GM23248 (cell line): Measurements from ENCODE around the gene SETD6. TPM values are rescaled to one million over a fixed set of nuclear protein-coding genes. Genes with fewer than 3 reads are reported as not detected.

Experiments used
- DNase-seq: peaks from one replicate; pipeline ENCODE4 v3.0.0-alpha.2; 2015
- H2AFZ ChIP-seq: fragments of 200-600 bp; sonication (generic); 2 replicates; pipeline ENCODE4 v1.6.1; 2016; ENCODE audit warnings: antibody characterized with exemption
- H3F3A ChIP-seq: fragments of 200-600 bp; sonication (generic); 2 replicates; pipeline ENCODE4 v1.6.1; 2016; ENCODE audit warnings: mild to moderate bottlenecking, antibody characterized with exemption, mixed run types; ENCODE audit not compliant: insufficient read depth
- H3K27ac ChIP-seq: fragments of 200-600 bp; sonication (generic); 2 replicates; pipeline ENCODE4 v1.5.1; 2016; ENCODE audit warnings: mild to moderate bottlenecking
- H3K27me3 ChIP-seq: fragments of 200-600 bp; sonication (generic); replicated peaks from 2 replicates; pipeline ENCODE4 v1.6.1; 2016; ENCODE audit warnings: mild to moderate bottlenecking; ENCODE audit not compliant: insufficient read depth
- H3K36me3 ChIP-seq: fragments of 200-600 bp; sonication (generic); 2 replicates; pipeline ENCODE4 v1.6.1; 2016; ENCODE audit warnings: low read depth, mild to moderate bottlenecking
- H3K4me1 ChIP-seq: fragments of 200-600 bp; sonication (generic); 2 replicates; pipeline ENCODE4 v1.6.1; 2016; ENCODE audit warnings: mild to moderate bottlenecking; ENCODE audit not compliant: insufficient read depth
- H3K4me2 ChIP-seq: fragments of 200-600 bp; sonication (generic); one replicate; pipeline ENCODE4 v1.6.1; 2016; ENCODE audit warnings: mild to moderate bottlenecking; ENCODE audit not compliant: unreplicated experiment
- H3K4me3 ChIP-seq: fragments of 200-600 bp; sonication (generic); 2 replicates; pipeline ENCODE4 v1.5.1; 2016; ENCODE audit warnings: mild to moderate bottlenecking
- H3K79me2 ChIP-seq: fragments of 200-600 bp; sonication (generic); 2 replicates; pipeline ENCODE4 v1.6.1; 2016; ENCODE audit warnings: mild to moderate bottlenecking; ENCODE audit not compliant: insufficient read depth
- H3K9ac ChIP-seq: fragments of 200-600 bp; sonication (generic); 2 replicates; pipeline ENCODE4 v1.6.1; 2016; ENCODE audit warnings: mild to moderate bottlenecking
- H3K9me2 ChIP-seq: fragments of 200-600 bp; sonication (generic); 2 replicates; pipeline ENCODE4 v1.6.1; 2016; ENCODE audit warnings: mixed run types, mild to moderate bottlenecking, moderate library complexity; ENCODE audit not compliant: insufficient read depth
- H3K9me3 ChIP-seq: fragments of 200-600 bp; sonication (generic); one replicate; pipeline ENCODE4 v1.6.1; 2017; ENCODE audit warnings: low read depth
- H4K20me1 ChIP-seq: fragments of 200-600 bp; sonication (generic); 2 replicates; pipeline ENCODE4 v1.6.0; 2016; ENCODE audit not compliant: insufficient read depth
- EZH2 ChIP-seq: fragments of 200-600 bp; sonication (generic); IDR thresholded peaks from 2 replicates; pipeline ENCODE4 v1.6.1; 2018; ENCODE audit warnings: antibody characterized with exemption, mild to moderate bottlenecking; ENCODE audit not compliant: insufficient read depth, poor library complexity, severe bottlenecking
- EZH2phosphoT487 ChIP-seq: fragments of 200-600 bp; sonication (generic); IDR thresholded peaks from 2 replicates; pipeline ENCODE4 v1.6.1; 2018; ENCODE audit warnings: antibody characterized with exemption, moderate library complexity, mild to moderate bottlenecking, low read depth; ENCODE audit not compliant: insufficient read depth
- WGBS, 2 experiments: methylation state at CpG; one replicate each; pipeline ENCODE4 v1.1.6; 2015 to 2017; ENCODE audit warnings: low lambda C conversion rate in 2 of 2, low coverage in 1 of 2; ENCODE audit errors: missing lambda C conversion rate in 2 of 2; 5-methylcytosine and 5-hydroxymethylcytosine counted together
- in situ Hi-C: fragments of 300-500 bp; cut with MboI; formaldehyde crosslinking; loops from 2 replicates; pipeline ENCODE4 v1.15.0; 2020
- polyA plus RNA-seq: library from polyadenylated mRNA; unstranded; fragments of >200 nt; fragmentation: Nextera tagmentation; extraction: Ambion mirVana; gene quantifications from 2 replicates; pipeline ENCODE4 v1.2.1, GENCODE V29; 2016
- total RNA-seq: library from RNA; depleted of rRNA; stranded (reverse); fragments of >200 nt; shearing (Covaris generic); gene quantifications from 2 replicates; pipeline ENCODE4 v1.2.3, GENCODE V29; 2014

SETD6 gene
- total and polyA plus RNA-seq, 2 experiments from 2014 or later, result 9.4 to 11.5 TPM

- TF ChIP-seq EZH2, result no peak
- TF ChIP-seq EZH2phosphoT487, result no peak
- DNase-seq, result no peak
- H3F3A ChIP-seq, result peaks cover 22% of the 10 kb centered on the region; the same call in 1 of the 2 replicates
- no peak overlapping the region for H2AFZ ChIP-seq
- H3K79me2 ChIP-seq, result 0 out of 2 replicates have a peak, but pooled peaks cover 7% of the 10 kb centered on the region
- no peaks in the 10 kb centered on the region for H3K27me3 ChIP-seq
- H3K36me3 ChIP-seq, result peaks cover 81% of the 10 kb centered on the region
- H3K4me1 ChIP-seq, result no peaks in the 10 kb centered on the region
- no peaks in the 10 kb centered on the region for H3K9me3 ChIP-seq
- H3K4me2 ChIP-seq, result no peak overlapping the region
- 99 to 100% methylated on average over 3 of the region's 3 CpGs for WGBS, 2 experiments
- H4K20me1 ChIP-seq, result no peaks in the 10 kb centered on the region
- H3K4me3 ChIP-seq, result no peak overlapping the region
- no peak overlapping the region for H3K9ac ChIP-seq
- no peaks in the 10 kb centered on the region for H3K9me2 ChIP-seq
- in situ Hi-C loops, result no loop called here
- no peak overlapping the region for H3K27ac ChIP-seq
Measured at GRCh38 chr16:58535100-58535499, 19.8 kb downstream of the SETD6 start.

- Histone ChIP-seq H3K36me3 (peaks cover 81% of the 10 kb centered on the region), H3K27me3 (no peaks in the 10 kb centered on the region), H3K9ac (no peak overlapping the region), H3K4me1 (no peaks in the 10 kb centered on the region), H3K4me3 (no peak overlapping the region), H4K20me1 (no peaks in the 10 kb centered on the region), H3K79me2 (0 out of 2 replicates have a peak, but pooled peaks cover 7% of the 10 kb centered on the region), H3K9me3 (no peaks in the 10 kb centered on the region), H3K9me2 (no peaks in the 10 kb centered on the region), H3K27ac (no peak overlapping the region), H2AFZ (no peak overlapping the region), H3K4me2 (no peak overlapping the region), H3F3A (peaks cover 12% of the 10 kb centered on the region; the same call in 1 of the 2 replicates)
- in situ Hi-C loops, result no loop called here
- TF ChIP-seq EZH2, result no peak
- TF ChIP-seq EZH2phosphoT487, result no peak
- DNase-seq, result no peak
- 90 to 91% methylated on average over 5 of the region's 5 CpGs for WGBS, 2 experiments
Measured at GRCh38 chr16:58536278-58536677, 21.0 kb downstream of the SETD6 start.

- Histone ChIP-seq H2AFZ (no peak overlapping the region), H4K20me1 (no peaks in the 10 kb centered on the region), H3K9ac (no peak overlapping the region), H3F3A (peaks cover 4% of the 10 kb centered on the region; the same call in 1 of the 2 replicates), H3K27me3 (no peaks in the 10 kb centered on the region), H3K9me2 (no peaks in the 10 kb centered on the region), H3K27ac (no peak overlapping the region), H3K4me3 (no peak overlapping the region), H3K9me3 (no peaks in the 10 kb centered on the region), H3K4me1 (no peaks in the 10 kb centered on the region), H3K4me2 (no peak overlapping the region), H3K36me3 (peaks cover 81% of the 10 kb centered on the region), H3K79me2 (0 out of 2 replicates have a peak, but pooled peaks cover 13% of the 10 kb centered on the region)
- TF ChIP-seq EZH2 (no peak), EZH2phosphoT487 (no peak)
- in situ Hi-C loops, result no loop called here
- WGBS, 2 experiments, result 80% methylated on average over 10 of the region's 10 CpGs
- DNase-seq, result no peak
Measured at GRCh38 chr16:58537124-58537906, 22.0 kb downstream of the SETD6 start.

- Histone ChIP-seq H3K27ac (no peak overlapping the region), H3K36me3 (peaks cover 94% of the 10 kb centered on the region), H3F3A (no peaks in the 10 kb centered on the region), H4K20me1 (no peaks in the 10 kb centered on the region), H3K4me2 (no peak overlapping the region), H2AFZ (no peak overlapping the region), H3K9me2 (no peaks in the 10 kb centered on the region), H3K9me3 (no peaks in the 10 kb centered on the region), H3K79me2 (peaks cover 35% of the 10 kb centered on the region; the same call in 1 of the 2 replicates), H3K27me3 (no peaks in the 10 kb centered on the region), H3K9ac (no peak overlapping the region), H3K4me3 (no peak overlapping the region), H3K4me1 (no peaks in the 10 kb centered on the region)
- in situ Hi-C loops, result no loop called here
- WGBS, 2 experiments, result 98 to 99% methylated on average over 2 of the region's 2 CpGs
- no peak for DNase-seq
- TF ChIP-seq EZH2phosphoT487, result no peak
- TF ChIP-seq EZH2, result no peak
Measured at GRCh38 chr16:58541711-58542110, 26.4 kb downstream of the SETD6 start.
